SW480 (cell line): ENCODE data around the gene GABPB2.
"Not testable (repeated sequence)": the region's sequence is repeated elsewhere in the genome, so short reads cannot be mapped to it uniquely, and the experiment has no call there.

Source experiments
- DNase-seq: peaks from one replicate; pipeline ENCODE4 v3.0.0-alpha.2; 2016; ENCODE audit warnings: low spot score

GABPB2 gene

GRCh38 chr1:151060007-151060656, 10.4 kb upstream of the GABPB2 start, which contains the start of gene MLLT11:
Gene MLLT11 (plus strand): TSS chr1:151060397. CDS start chr1:151067225, 6,828 bp downstream.
- peak; percentile 54 for DNase-seq

DNA sequence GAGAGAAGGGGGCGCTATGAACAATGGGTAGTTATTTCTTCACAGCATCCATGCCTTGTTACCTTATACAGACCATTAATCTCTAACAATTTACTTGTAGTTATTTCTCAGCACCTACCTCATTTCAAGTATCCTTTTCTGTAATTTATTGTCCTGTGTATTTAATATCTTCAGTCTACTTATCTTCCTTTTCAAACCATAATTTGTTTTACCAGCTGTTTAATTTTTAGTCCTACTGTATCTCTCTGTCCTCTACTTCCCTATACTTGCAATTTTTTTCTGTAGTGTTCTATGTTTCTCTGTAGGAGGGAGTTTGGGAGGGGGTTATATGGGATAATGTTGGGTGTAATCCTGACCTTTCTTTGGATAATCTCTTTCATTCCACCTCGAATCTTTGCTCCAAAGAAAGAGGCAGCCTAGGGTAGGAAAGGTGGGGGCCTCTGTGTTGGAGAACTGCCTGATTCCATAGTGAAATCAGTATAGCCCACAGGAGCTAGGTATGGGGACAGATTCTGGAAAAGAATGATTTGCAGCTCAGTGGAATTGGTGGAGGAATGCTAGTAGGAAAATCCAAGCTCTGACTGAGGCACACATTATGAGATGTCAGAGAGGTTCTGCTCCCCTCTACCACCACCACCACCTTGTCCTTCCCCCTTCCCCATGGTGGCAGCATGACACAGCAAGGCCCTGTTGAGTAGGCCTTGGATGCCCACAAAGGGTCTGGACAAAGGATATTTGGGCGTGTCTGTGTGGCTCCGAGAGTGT, 9.7 kb upstream of the GABPB2 start:
- DNase-seq: no peak

GRCh38 chr1:151061704-151062103, 8.9 kb upstream of the GABPB2 start:
- DNase-seq: no peak

DNA sequence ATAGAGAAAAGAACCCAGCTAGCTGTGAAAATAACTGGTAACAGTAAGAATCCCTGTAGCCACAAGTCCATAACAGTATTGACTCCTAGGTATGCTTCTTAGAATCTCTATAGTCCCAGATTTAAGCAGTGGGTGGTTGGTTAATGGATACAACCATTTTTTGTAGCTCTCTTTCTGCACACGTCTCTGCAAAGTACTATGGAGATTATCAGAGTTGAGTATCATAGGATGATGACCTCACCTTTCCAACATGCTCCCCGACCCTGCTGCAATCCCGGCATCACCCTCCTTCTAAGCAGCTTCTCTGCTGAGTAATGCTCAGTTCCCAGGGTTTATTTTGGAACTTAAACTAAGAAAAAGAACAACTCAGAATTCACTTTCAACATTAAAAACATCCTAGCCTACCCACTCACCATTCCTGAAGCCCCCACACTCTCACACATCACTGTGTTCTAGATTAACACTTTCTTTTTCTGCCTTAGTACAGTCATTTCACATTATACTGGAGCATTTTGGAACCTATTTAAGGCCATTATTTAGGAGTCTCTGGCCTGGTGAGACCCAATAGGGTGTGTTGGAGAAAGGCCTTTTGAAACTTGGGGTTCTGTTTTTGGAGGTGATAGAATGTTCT, 7.7 kb upstream of the GABPB2 start:
- no peak for DNase-seq

- DNase-seq: no peak
Observed at GRCh38 chr1:151065089-151065645, 5.4 kb upstream of the GABPB2 start.

DNA sequence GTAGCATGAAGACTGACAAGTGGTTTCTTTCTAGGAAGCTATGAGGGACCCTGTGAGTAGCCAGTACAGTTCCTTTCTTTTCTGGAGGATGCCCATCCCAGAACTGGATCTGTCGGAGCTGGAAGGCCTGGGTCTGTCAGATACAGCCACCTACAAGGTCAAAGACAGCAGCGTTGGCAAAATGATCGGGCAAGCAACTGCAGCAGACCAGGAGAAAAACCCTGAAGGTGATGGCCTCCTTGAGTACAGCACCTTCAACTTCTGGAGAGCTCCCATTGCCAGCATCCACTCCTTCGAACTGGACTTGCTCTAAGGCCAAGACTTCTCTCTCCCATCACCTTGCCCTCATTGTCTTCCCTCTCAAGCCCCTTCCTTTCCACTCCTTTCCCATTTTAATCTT, 3.4 kb upstream of the GABPB2 start:
- no peak for DNase-seq

- DNase-seq: no peak
Observed at GRCh38 chr1:151069103-151069486, 1.5 kb upstream of the GABPB2 start.

- DNase-seq: no peak
Observed at GRCh38 chr1:151072224-151072623, 1.7 kb downstream of the GABPB2 start.

GRCh38 chr1:151085953-151086559, 15.5 kb downstream of the GABPB2 start:
- no peak for DNase-seq

DNA sequence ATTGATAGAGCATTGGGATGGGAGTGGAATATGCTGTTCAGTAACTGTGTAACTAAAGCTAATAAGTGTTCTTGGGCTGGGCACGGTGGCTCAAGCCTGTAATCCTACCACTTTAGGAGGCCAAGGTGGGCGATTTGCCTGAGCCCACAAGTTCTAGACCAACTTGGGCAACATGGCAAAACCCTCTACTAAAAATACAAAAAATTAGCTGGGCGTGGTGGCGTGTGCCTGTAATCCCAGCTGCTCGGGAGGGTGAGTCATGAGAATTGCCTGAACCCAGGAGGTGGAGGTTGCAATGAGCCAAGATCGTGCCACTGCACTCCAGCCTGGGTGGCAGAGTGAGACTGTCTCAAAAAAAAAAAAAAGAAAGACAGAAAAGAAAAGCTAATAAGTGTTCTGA, 26.9 kb downstream of the GABPB2 start:
- not testable (repeated sequence) for DNase-seq

DNA sequence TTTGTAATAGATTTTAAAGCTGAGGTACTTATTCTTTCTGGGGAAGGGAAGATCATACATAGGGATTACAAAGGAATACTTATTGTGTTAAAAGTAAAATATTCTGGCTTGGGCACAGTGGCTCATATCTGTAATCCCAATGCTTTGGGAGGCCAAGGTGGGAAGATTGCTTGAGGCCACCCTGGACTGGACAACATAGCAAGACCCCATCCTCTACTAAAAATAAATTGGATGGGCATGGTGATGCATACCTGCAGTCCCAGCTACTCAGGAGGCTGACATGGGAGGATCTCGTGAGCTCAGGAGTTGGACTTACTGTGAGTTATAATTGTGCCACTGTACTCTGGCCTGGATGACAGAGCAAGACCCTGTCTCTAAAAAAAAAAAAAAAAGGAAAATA, 27.6 kb downstream of the GABPB2 start:
- no peak for DNase-seq

DNA sequence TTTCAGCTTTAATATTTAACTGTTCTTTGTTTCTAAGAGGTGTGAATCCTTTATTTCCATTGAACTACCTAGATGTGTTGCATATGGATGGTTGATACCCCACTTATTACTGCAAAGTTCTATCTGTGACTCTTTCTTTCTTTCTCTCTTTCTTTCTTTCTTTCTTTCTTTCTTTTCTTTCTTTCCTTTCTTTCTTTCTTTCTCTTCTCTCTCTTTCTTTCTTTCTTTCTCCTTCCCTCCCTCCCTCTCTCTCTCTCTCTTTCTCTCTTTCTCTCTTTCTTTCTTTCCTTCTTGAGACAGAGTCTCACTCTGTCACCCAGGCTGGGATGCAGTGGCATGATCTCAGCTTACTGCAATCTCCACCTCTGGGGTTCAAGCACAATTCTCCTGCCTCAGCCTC, 34.1 kb downstream of the GABPB2 start:
- DNase-seq: no peak

DNA sequence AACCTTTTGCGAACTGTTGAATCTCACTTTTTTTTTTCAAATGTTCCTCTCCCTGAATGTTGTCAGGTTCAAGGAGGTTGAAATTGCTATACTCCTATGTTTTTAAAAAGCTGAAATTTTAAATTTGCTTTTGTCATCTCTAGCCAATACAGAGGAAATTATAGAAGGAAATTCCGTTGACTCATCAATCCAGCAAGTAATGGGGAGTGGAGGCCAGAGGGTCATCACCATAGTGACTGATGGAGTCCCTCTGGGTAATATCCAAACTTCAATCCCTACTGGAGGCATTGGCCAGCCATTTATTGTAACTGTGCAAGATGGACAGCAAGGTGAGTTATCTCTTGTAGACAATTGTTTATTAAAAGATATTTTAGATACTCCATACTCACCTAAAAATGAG, 36.3 kb downstream of the GABPB2 start:
- DNase-seq: no peak

DNA sequence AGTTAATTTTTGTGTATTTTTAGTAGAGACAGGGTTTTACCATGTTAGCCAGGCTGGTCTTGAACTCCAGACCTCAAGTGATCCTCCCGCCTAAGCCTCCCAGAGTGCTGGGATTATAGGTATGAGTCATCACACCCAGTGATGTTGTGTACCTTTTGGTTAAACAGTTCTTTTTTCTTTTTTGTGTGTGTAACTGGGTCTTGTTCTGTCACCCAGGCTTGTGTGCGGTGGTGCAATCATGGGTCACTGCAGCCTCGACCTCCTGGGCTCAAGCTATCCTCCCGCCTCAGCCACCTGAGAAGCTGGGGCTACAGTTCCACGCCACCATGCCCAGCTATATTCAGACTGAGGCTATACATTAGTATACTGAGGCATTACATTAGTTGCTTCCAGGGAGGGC, 37.8 kb downstream of the GABPB2 start:
- no peak for DNase-seq

DNA sequence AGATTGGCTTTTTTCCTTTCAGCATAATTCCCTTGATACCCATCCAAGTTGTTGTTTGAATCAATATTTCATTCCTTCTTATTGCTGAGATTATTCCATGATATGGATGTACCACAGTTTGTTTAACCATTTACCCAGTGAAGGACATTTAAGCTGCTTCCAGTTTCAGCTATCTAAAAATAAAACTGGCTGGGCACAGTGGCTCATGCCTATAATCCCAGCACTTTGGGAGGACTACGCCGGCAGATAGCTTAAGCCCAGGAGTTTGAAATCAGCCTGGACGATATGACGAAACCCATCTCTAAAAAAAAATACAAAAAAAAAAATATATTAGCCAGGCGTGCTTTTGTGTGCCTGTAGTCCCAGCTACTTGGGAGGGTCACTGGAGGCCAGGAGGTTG, 43.3 kb downstream of the GABPB2 start:
- DNase-seq: no peak

GRCh38 chr1:151124763-151125403, 54.3 kb downstream of the GABPB2 start:
- no peak for DNase-seq

- DNase-seq: no peak
Observed at GRCh38 chr1:151128800-151129199, 58.2 kb downstream of the GABPB2 start.

GRCh38 chr1:151130987-151131586, 60.5 kb downstream of the GABPB2 start:
- DNase-seq: no peak

GRCh38 chr1:151131701-151132334, 61.3 kb downstream of the GABPB2 start:
- no peak for DNase-seq

GRCh38 chr1:151132335-151133017, 61.9 kb downstream of the GABPB2 start:
- DNase-seq: no peak
